PC-3 (cell line): ENCODE data around the gene LSP1. TPM values are rescaled to one million over a fixed set of nuclear protein-coding genes. Genes with fewer than 3 reads are reported as not detected.
A peak's percentile ranks its signal among the peaks of the same experiment; 100 is the strongest.

Experiments used
- ATAC-seq: fragments of 200-7000 bp; cut with Tn5 transposase; 2 replicates; pipeline ENCODE4 v1.9.1; 2020; ENCODE audit warnings: mild to moderate bottlenecking, moderate library complexity
- BruUV-seq: library from RNA; stranded (reverse); fragments of 400-500 nt; replicated peaks from 2 replicates; lab custom pipeline; 2021; lab: Mats Ljungman, UMichigan
- CTCF ChIA-PET: fragments of 300-600 bp; sonication (Branson Sonifier 250); formaldehyde crosslinking; loops from one replicate; lab custom pipeline; 2022; ENCODE audit warnings: antibody characterized with exemption; lab: Charles Lee
- POLR2A ChIA-PET: fragments of 300-600 bp; sonication (Branson Sonifier 250); formaldehyde crosslinking; loops from one replicate; lab custom pipeline; 2022; ENCODE audit warnings: antibody characterized with exemption; ENCODE audit not compliant: unreplicated experiment; lab: Charles Lee
- DNase-seq: peaks from one replicate; pipeline ENCODE4 v3.0.0-alpha.2; 2015
- H2AFZ ChIP-seq: fragments of 300-600 bp; sonication (generic); 2 replicates; pipeline ENCODE4 v1.6.0; 2016; ENCODE audit warnings: antibody characterized with exemption, low read length
- H3F3A ChIP-seq: fragments of 300-600 bp; sonication (generic); one replicate; pipeline ENCODE4 v1.6.0; 2017; ENCODE audit warnings: antibody characterized with exemption, low read length, control low read depth, mild to moderate bottlenecking; ENCODE audit not compliant: unreplicated experiment
- H3K27ac ChIP-seq: fragments of 300-600 bp; sonication (generic); 2 replicates; pipeline ENCODE4 v1.5.1; 2016; ENCODE audit warnings: mild to moderate bottlenecking, low read length
- H3K27me3 ChIP-seq: fragments of 300-600 bp; sonication (generic); 2 replicates; pipeline ENCODE4 v1.6.1; 2016; ENCODE audit warnings: low read length, mixed read lengths
- H3K36me3 ChIP-seq: fragments of 300-600 bp; sonication (generic); 2 replicates; pipeline ENCODE4 v1.6.1; 2016; ENCODE audit warnings: low read depth, mixed run types, low read length, mixed read lengths
- H3K4me1 ChIP-seq: fragments of 300-600 bp; sonication (generic); 2 replicates; pipeline ENCODE4 v1.5.1; 2016; ENCODE audit warnings: low read length; ENCODE audit not compliant: insufficient read depth
- H3K4me2 ChIP-seq: fragments of 300-600 bp; sonication (generic); 2 replicates; pipeline ENCODE4 v1.6.0; 2016; ENCODE audit warnings: low read length
- H3K4me3 ChIP-seq: fragments of 300-600 bp; sonication (generic); 2 replicates; pipeline ENCODE4 v1.5.1; 2016; ENCODE audit warnings: mild to moderate bottlenecking, low read length, mixed read lengths
- H3K79me2 ChIP-seq: fragments of 300-600 bp; sonication (generic); 2 replicates; pipeline ENCODE4 v1.6.1; 2017; ENCODE audit warnings: low read length, mixed read lengths
- H3K9ac ChIP-seq: fragments of 300-600 bp; sonication (generic); 2 replicates; pipeline ENCODE4 v1.6.0; 2016; ENCODE audit warnings: mild to moderate bottlenecking, low read length
- H3K9me2 ChIP-seq: fragments of 300-600 bp; sonication (generic); replicated peaks from 2 replicates; pipeline ENCODE4 v1.6.1; 2016; ENCODE audit warnings: mixed run types, low read length, mixed read lengths
- H3K9me3 ChIP-seq: fragments of 300-600 bp; sonication (generic); 2 replicates; pipeline ENCODE4 v1.6.1; 2016; ENCODE audit warnings: low read length, mixed read lengths
- H4K20me1 ChIP-seq: fragments of 300-600 bp; sonication (generic); 2 replicates; pipeline ENCODE4 v1.6.1; 2016; ENCODE audit warnings: low read length, mixed read lengths
- EZH2 ChIP-seq: fragments of 300-600 bp; sonication (generic); IDR thresholded peaks from one replicate; pipeline ENCODE4 v1.6.1; 2017; ENCODE audit warnings: antibody characterized with exemption, mild to moderate bottlenecking, low read length; ENCODE audit not compliant: unreplicated experiment
- EZH2phosphoT487 ChIP-seq: fragments of 300-600 bp; sonication (generic); IDR thresholded peaks from 2 replicates; pipeline ENCODE4 v1.6.1; 2018; ENCODE audit warnings: mild to moderate bottlenecking, antibody characterized with exemption, low read length, borderline replicate concordance
- intact Hi-C: fragments of 100-400 bp; cut with micrococcal nuclease; formaldehyde crosslinking; loops from 2 replicates; pipeline ENCODE4 v1.9.0; 2023
- total RNA-seq: library from RNA; depleted of rRNA; stranded (reverse); fragments of >200 nt; gene quantifications from 2 replicates; pipeline ENCODE4 v1.2.3, GENCODE V29; 2014
- TF ChIP-seq, protein P1 (sequence below): fragments of 300-600 bp; sonication (generic); conservative IDR thresholded peaks from 2 replicates; pipeline ENCODE4 v1.5.1; 2017; ENCODE audit warnings: antibody characterized with exemption, low read depth, mild to moderate bottlenecking, low read length

LSP1 gene
- total RNA-seq, 1 experiment from 2014 or later, result not detected

DNA sequence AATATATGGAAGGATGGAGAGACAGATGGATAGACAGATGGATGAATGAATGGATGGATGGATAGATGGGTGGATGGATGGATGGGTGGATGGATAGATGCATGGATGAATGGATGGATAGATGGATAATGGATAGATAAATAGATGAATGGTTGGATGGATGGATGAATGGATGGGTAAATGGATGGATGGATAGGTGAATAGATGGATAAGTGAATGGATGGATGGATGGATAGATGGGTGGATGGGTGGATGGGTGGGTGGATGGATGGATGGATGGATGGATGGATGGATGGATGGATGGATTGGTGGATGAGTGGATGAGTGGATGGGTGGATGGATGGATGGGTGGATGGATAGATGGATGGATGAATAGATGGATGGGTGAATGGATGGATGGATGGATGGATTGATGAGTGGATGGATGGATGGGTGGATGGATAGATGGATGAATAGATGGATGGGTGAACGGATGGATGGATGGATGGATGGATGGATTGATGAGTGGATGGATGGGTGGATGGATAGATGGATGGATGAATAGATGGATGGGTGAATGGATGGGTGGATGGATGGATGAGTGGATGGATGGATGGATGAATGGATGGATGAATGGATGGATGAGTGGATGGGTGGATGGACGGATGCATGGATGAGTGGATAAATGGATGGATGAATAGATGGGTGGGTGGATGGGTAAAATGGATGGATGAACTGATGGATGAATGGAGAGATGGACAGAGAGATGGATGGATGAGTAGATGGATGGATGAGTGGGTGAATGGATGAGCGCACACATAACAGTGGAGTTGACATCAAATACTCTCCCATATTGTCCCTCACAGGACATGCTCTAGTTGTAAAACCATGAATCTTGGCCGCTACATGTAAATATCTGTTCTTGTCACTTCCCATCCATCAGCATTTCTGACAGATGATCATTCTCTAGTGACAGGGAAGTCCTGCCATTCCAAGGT is 8.8 kb downstream of the LSP1 start:
- DNase-seq, result no peak
- no TSS peak for BruUV-seq
- H4K20me1 ChIP-seq, result no peaks in the 10 kb centered on the region
- H3K27ac ChIP-seq, result no peak overlapping the region
- no peak overlapping the region for H3K4me2 ChIP-seq
- H3K4me3 ChIP-seq, result no peak overlapping the region
- no peak for ATAC-seq
- H3K9me3 ChIP-seq, result no peaks in the 10 kb centered on the region
- H3K36me3 ChIP-seq, result no peaks in the 10 kb centered on the region
- no peaks in the 10 kb centered on the region for H3K79me2 ChIP-seq
- TF ChIP-seq EZH2phosphoT487, result no peak
- TF ChIP-seq, protein P1, sequence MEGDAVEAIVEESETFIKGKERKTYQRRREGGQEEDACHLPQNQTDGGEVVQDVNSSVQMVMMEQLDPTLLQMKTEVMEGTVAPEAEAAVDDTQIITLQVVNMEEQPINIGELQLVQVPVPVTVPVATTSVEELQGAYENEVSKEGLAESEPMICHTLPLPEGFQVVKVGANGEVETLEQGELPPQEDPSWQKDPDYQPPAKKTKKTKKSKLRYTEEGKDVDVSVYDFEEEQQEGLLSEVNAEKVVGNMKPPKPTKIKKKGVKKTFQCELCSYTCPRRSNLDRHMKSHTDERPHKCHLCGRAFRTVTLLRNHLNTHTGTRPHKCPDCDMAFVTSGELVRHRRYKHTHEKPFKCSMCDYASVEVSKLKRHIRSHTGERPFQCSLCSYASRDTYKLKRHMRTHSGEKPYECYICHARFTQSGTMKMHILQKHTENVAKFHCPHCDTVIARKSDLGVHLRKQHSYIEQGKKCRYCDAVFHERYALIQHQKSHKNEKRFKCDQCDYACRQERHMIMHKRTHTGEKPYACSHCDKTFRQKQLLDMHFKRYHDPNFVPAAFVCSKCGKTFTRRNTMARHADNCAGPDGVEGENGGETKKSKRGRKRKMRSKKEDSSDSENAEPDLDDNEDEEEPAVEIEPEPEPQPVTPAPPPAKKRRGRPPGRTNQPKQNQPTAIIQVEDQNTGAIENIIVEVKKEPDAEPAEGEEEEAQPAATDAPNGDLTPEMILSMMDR, result no peak
- TF ChIP-seq EZH2, result no peak
- ChIA-PET CTCF (no interaction called here), POLR2A (no interaction called here)
- H3K9ac ChIP-seq, result no peak overlapping the region
- H3K4me1 ChIP-seq, result peaks cover 7% of the 10 kb centered on the region
- H3F3A ChIP-seq, result no peaks in the 10 kb centered on the region
- H2AFZ ChIP-seq, result no peak overlapping the region
- no peaks in the 10 kb centered on the region for H3K27me3 ChIP-seq
- H3K9me2 ChIP-seq, result no peaks in the 10 kb centered on the region
- intact Hi-C loops, result no loop called here

DNA sequence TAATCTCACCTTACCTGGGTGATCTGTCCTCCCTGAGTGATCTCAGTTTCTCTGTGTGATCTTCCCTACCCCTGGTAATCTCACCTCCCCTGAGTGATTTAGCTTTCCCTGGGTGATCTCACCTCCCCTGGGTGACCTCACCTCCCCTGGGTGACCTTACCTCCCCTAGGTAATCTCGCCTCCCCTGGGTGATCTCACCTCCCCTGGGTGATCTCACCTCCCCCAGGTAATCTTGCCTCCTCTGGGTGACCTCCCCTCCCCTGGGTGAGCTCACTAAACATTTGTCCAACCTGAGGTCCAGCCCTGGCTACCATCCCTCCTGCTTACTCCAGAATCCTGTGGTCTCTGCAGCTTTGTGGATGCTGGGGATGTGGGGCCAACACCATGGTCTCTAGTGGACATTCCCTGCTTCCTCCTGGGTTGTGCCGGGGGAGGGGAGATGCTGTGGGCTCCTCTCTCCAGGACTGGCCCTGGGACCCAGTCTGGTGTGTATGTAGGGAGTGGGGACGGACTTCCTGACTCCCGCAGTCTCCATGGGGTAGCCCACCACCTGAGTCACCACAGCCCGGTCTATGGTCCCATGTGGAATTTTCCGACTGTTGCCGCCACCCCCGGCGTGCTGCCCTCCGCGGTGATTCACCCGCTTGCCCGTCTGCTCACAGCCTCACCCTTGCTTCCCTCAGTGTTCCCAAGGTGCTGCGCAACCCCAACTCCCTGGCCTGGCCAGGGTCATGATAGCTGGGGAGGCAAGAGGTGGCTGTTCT is 9.9 kb downstream of the LSP1 start:
- Histone ChIP-seq H3K9ac (no peak overlapping the region), H3K4me3 (no peak overlapping the region), H3K4me1 (peaks cover 7% of the 10 kb centered on the region), H3K4me2 (no peak overlapping the region; the same call in 1 of the 2 replicates), H2AFZ (no peak overlapping the region), H3K79me2 (no peaks in the 10 kb centered on the region), H3K36me3 (no peaks in the 10 kb centered on the region), H4K20me1 (no peaks in the 10 kb centered on the region), H3K9me3 (no peaks in the 10 kb centered on the region), H3F3A (no peaks in the 10 kb centered on the region), H3K27me3 (no peaks in the 10 kb centered on the region), H3K27ac (no peak overlapping the region), H3K9me2 (no peaks in the 10 kb centered on the region)
- POLR2A ChIA-PET, result no interaction called here
- ATAC-seq (no peak), DNase-seq (no peak)
- intact Hi-C loops, result no loop called here
- no TSS peak for BruUV-seq
- no peak for TF ChIP-seq EZH2
- CTCF ChIA-PET, result no interaction called here

DNA sequence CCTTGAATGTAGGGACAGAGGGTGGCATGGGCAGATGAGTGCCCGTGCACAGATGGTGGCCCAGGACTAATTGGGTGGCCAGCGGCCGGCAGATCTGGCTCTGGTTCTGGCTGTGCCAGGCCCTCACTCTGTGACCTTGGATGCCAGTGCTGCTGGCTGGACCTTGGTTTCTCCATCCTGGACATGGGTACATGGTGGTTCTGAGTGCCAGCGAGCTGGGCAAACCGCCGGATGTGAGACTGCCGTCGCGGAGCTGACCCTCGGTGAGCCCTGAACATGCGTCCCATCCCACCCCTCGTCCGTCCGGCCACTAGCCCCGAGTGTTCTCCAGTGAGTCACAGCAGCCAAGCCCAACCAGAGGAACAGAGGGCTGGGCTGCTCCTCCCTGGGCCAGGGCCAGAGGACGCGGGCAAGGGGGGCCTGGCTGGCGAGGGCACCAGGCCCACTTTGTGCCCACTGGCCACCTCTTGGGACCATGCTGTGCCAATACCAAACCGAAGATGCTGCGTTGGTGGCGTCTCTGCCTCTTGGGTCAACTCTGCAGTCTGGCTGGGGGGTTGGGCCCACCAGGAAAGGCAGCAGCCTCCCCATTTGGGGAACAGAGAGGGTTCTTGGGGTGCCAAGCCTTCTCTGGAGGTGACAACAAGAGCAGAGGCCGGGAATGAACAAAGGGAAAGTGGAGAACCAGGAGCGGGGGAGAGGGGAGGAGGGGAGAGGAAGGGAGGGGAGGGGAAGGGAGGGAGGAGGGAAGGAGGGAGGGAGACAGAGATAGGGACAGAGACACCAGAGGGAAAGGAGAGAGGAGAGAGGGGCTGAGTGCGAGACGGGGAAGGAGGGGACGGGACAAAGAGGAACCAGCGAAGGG is 10.7 kb downstream of the LSP1 start:
- Histone ChIP-seq H4K20me1 (no peaks in the 10 kb centered on the region), H3K9ac (no peak overlapping the region), H3K27ac (no peak overlapping the region), H3K4me2 (peak overlapping the region; percentile 40; the same call in 1 of the 2 replicates), H3K27me3 (peaks cover 7% of the 10 kb centered on the region), H3K79me2 (no peaks in the 10 kb centered on the region), H3K36me3 (no peaks in the 10 kb centered on the region), H3K9me3 (no peaks in the 10 kb centered on the region), H2AFZ (no peak overlapping the region), H3F3A (no peaks in the 10 kb centered on the region), H3K4me3 (no peak overlapping the region), H3K9me2 (no peaks in the 10 kb centered on the region), H3K4me1 (peaks cover 7% of the 10 kb centered on the region)
- POLR2A ChIA-PET, result no interaction called here
- CTCF ChIA-PET, result no interaction called here
- TF ChIP-seq, protein P1, result no peak
- no peak for TF ChIP-seq EZH2phosphoT487
- TF ChIP-seq EZH2, result no peak
- ATAC-seq, result peak; percentile 96
- no TSS peak for BruUV-seq
- peak; percentile 79 for DNase-seq
- intact Hi-C loops, result no loop called here
